Tibial nerve (tissue), 4 donors: ENCODE data around the gene KLHL7. TPM values are rescaled to one million over a fixed set of nuclear protein-coding genes. Genes with fewer than 3 reads are reported as not detected.
A peak's percentile ranks its signal among the peaks of the same experiment; 100 is the strongest.

ENCODE experiments used
- DNase-seq, 2 donors: peaks; one replicate each; pipeline ENCODE4 v3.0.0-alpha.2; 2019; ENCODE audit warnings: low spot score in 2 of 2
- H3K27ac ChIP-seq, 4 donors: fragments of 200-600 bp; sonication (generic) in 3 of 4; one replicate each; pipeline ENCODE4 v1.5.1; 2017 to 2019; ENCODE audit warnings: mild to moderate bottlenecking in 1 of 4
- H3K27me3 ChIP-seq, 2 donors: fragments of 200-600 bp; sonication (generic) in 1 of 2; one replicate each; pipeline versions ENCODE4 v1.5.1 to v1.6.0; 2017 to 2019
- H3K36me3 ChIP-seq, 3 donors: fragments of 200-600 bp; sonication (generic); one replicate each; pipeline ENCODE4 v1.5.1; 2018 to 2019
- H3K4me1 ChIP-seq, 4 donors: fragments of 200-600 bp; sonication (generic) in 3 of 4; one replicate each; pipeline ENCODE4 v1.5.1; 2017 to 2019
- H3K4me3 ChIP-seq, 4 donors: fragments of 200-600 bp; sonication (generic) in 3 of 4; one replicate each; pipeline ENCODE4 v1.5.1; 2017 to 2019; ENCODE audit warnings: mild to moderate bottlenecking in 1 of 4, moderate library complexity in 1 of 4
- H3K9me3 ChIP-seq, 4 donors: fragments of 200-600 bp; sonication (generic) in 3 of 4; one replicate each; pipeline ENCODE4 v1.5.1; 2017 to 2019
- CTCF ChIP-seq, 5 experiments: fragments of 200-600 bp in 3 of 5; fragments of 450-650 bp in 2 of 5; sonication (generic) in 3 of 5; IDR thresholded peaks; one replicate each; pipeline ENCODE4 v1.5.1; 2016 to 2019; ENCODE audit warnings: antibody characterized with exemption in 5 of 5, mild to moderate bottlenecking in 3 of 5, moderate library complexity in 2 of 5
- EP300 ChIP-seq, 2 donors: sonication (generic); formaldehyde crosslinking; IDR thresholded peaks; one replicate each; pipeline ENCODE4 v1.6.1; 2017; ENCODE audit warnings: antibody characterized with exemption in 2 of 2, mild to moderate bottlenecking in 1 of 2
- POLR2A ChIP-seq, 2 donors: fragments of 450-650 bp; IDR thresholded peaks; one replicate each; pipeline ENCODE4 v1.6.1; 2017; ENCODE audit warnings: antibody characterized with exemption in 2 of 2, mild to moderate bottlenecking in 2 of 2, moderate library complexity in 2 of 2
- WGBS, 2 donors: methylation state at CpG; one replicate each; pipeline ENCODE4 v1.1.5; 2018; 5-methylcytosine and 5-hydroxymethylcytosine counted together
- total RNA-seq, 4 donors: library from RNA; depleted of rRNA; stranded (reverse); fragments of >200 nt; gene quantifications; one replicate each; pipeline ENCODE4 v1.1.0, GENCODE V29; 2016

KLHL7 gene
- total RNA-seq, 4 donors from 2014 or later: 26.0 to 83.3 (median 35.3) TPM

DNA sequence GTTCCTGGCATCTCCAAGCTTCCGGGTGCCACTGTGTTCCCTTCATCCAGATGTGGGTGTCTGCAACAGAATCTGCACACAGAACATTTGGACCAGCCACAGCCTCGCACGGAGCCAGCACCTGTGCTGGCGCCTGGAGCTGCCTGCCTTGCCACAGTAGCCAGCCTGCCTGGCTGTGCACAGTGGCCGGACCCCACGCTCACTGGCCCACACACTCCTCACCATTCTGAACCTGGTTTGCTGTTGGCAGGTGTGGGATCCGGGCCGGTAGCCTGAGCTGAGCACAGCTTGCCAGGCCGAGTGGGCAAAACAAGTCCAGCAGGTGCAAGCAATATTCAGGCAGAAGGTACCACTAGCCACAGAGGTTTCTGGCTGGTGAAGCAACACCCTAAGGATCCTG is 7.6 kb upstream of the KLHL7 start:
- WGBS, 2 donors: 95 to 98% methylated on average over 5 to 6 of the region's 9 CpGs

GRCh38 chr7:23098460-23098859 is 7.1 kb upstream of the KLHL7 start:
- peaks cover 0 to 29% (median 0%) of the 10 kb centered on the region in 3 donors for H3K36me3 ChIP-seq
- no peaks in the 10 kb centered on the region for H3K4me1 ChIP-seq
- H3K9me3 ChIP-seq: peaks cover 0 to 26% (median 0%) of the 10 kb centered on the region in 4 donors
- 52 to 68% methylated on average over 2 of the region's 2 CpGs for WGBS, 2 donors
- no peak overlapping the region for H3K27ac ChIP-seq
- TF ChIP-seq EP300 (IDR thresholded peaks at IDR 0.05): no peak
- no peak for TF ChIP-seq POLR2A (IDR thresholded peaks at IDR 0.05)
- TF ChIP-seq CTCF (IDR thresholded peaks at IDR 0.05): no peak
- H3K27me3 ChIP-seq: no peaks in the 10 kb centered on the region
- H3K4me3 ChIP-seq: no peak overlapping the region
- no peak for DNase-seq

More for the DNA sequence above, 7.6 kb upstream of the KLHL7 start:
- Histone ChIP-seq H3K27me3 (no peaks in the 10 kb centered on the region), H3K36me3 (peaks cover 0 to 26% (median 0%) of the 10 kb centered on the region in 3 donors), H3K27ac (no peak overlapping the region), H3K9me3 (peaks cover 0 to 26% (median 0%) of the 10 kb centered on the region in 4 donors), H3K4me1 (no peaks in the 10 kb centered on the region), H3K4me3 (no peak overlapping the region)
- DNase-seq: no peak
- TF ChIP-seq POLR2A (IDR thresholded peaks at IDR 0.05) (no peak), CTCF (IDR thresholded peaks at IDR 0.05) (no peak), EP300 (IDR thresholded peaks at IDR 0.05) (no peak)

- H3K27me3 ChIP-seq: no peaks in the 10 kb centered on the region
- peaks cover 0 to 19% (median 0%) of the 10 kb centered on the region in 4 donors for H3K9me3 ChIP-seq
- H3K36me3 ChIP-seq: peaks cover 0 to 29% (median 0%) of the 10 kb centered on the region in 3 donors
- 63 to 65% methylated on average over 2 of the region's 2 CpGs for WGBS, 2 donors
- no peak for DNase-seq
- H3K27ac ChIP-seq: no peak overlapping the region
- no peak overlapping the region for H3K4me3 ChIP-seq
- TF ChIP-seq POLR2A (IDR thresholded peaks at IDR 0.05): no peak
- no peak for TF ChIP-seq CTCF (IDR thresholded peaks at IDR 0.05)
- TF ChIP-seq EP300 (IDR thresholded peaks at IDR 0.05): no peak
- peaks cover 0 to 6% (median 2%) of the 10 kb centered on the region in 4 donors for H3K4me1 ChIP-seq
Observed at GRCh38 chr7:23100697-23101096, 4.9 kb upstream of the KLHL7 start.

DNA sequence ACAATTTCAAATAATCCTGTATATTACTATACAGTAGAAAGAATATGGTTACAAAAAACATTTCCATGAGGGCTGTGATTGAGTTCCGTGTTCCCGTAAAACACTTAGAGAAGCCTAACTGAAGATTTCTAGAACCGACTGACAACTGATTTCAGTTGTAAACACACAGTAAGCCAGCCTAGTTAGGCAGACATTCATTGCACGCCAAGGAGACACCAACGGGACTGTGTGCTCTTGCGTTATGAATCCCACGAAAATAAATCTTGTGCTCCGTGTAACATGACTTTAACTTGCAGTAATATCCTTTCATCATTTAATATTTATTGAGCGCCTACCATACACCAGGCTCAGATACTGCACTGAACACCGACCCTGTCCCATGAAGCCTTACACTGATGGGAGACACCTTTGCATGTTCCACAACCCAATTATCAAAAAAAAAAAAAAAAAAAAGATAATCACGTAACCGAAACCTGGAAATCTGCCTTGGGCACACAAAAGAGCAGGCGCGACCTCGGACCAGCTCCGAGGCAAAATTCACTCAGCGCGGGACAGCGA is 420 bp upstream of the KLHL7 start:
- Histone ChIP-seq H3K4me3 (peak overlapping the region; percentile 84 to 99 (median 91)), H3K27me3 (no peaks in the 10 kb centered on the region), H3K36me3 (peaks cover 0 to 21% (median 0%) of the 10 kb centered on the region in 3 donors), H3K27ac (peak overlapping the region; percentile 77 to 97 (median 91)), H3K9me3 (peaks cover 0 to 13% (median 0%) of the 10 kb centered on the region in 4 donors), H3K4me1 (peaks cover 0 to 40% (median 19%) of the 10 kb centered on the region in 4 donors)
- DNase-seq: peak in 1 of 2 donors; percentile 5
- TF ChIP-seq POLR2A (IDR thresholded peaks at IDR 0.05) (no peak), EP300 (IDR thresholded peaks at IDR 0.05) (no peak), CTCF (IDR thresholded peaks at IDR 0.05) (no peak)
- WGBS, 2 donors: 1% methylated on average over 19 of the region's 19 CpGs

- peak overlapping the region; percentile 77 to 97 (median 91) for H3K27ac ChIP-seq
- peaks cover 0 to 43% (median 19%) of the 10 kb centered on the region in 4 donors for H3K4me1 ChIP-seq
- TF ChIP-seq POLR2A (IDR thresholded peaks at IDR 0.05) (no peak), CTCF (IDR thresholded peaks at IDR 0.05) (no peak), EP300 (IDR thresholded peaks at IDR 0.05) (no peak)
- peak overlapping the region; percentile 84 to 99 (median 91) for H3K4me3 ChIP-seq
- peaks cover 0 to 13% (median 0%) of the 10 kb centered on the region in 4 donors for H3K9me3 ChIP-seq
- no peaks in the 10 kb centered on the region for H3K27me3 ChIP-seq
- H3K36me3 ChIP-seq: peaks cover 0 to 21% (median 0%) of the 10 kb centered on the region in 3 donors
- WGBS, 2 donors: 0 to 1% methylated on average over 42 to 46 of the region's 46 CpGs
- peak in 1 of 2 donors; percentile 38 for DNase-seq
Observed at GRCh38 chr7:23106057-23106822, 655 bp downstream of the KLHL7 start.
